Progenitor cell of endocrine pancreas (in vitro differentiated cells): ENCODE results near the gene CHRM4. TPM values are rescaled to one million over a fixed set of nuclear protein-coding genes. Genes with fewer than 3 reads are reported as not detected.

Experiments
- DNase-seq: peaks from one replicate; pipeline ENCODE4 v3.0.0; 2021; ENCODE audit warnings: low spot score; ENCODE audit not compliant: unreplicated experiment
- H3K27ac Mint-ChIP-seq: 2 replicates; pipeline ENCODE4 v1.8.0; 2021; ENCODE audit warnings: mild to moderate bottlenecking, moderate library complexity, mixed read lengths
- H3K27me3 Mint-ChIP-seq: 2 replicates; pipeline ENCODE4 v1.8.0; 2021; ENCODE audit warnings: mixed read lengths
- H3K36me3 Mint-ChIP-seq: 2 replicates; pipeline ENCODE4 v1.8.0; 2022; ENCODE audit warnings: mixed read lengths; ENCODE audit not compliant: insufficient read depth
- H3K4me1 Mint-ChIP-seq: 2 replicates; pipeline ENCODE4 v1.8.0; 2021; ENCODE audit warnings: low read depth, mixed read lengths
- H3K4me3 Mint-ChIP-seq: 2 replicates; pipeline ENCODE4 v1.8.0; 2021; ENCODE audit warnings: low read depth, mild to moderate bottlenecking, moderate library complexity, mixed read lengths
- H3K9me3 Mint-ChIP-seq: 2 replicates; pipeline ENCODE4 v1.8.0; 2021; ENCODE audit warnings: low read depth, mixed read lengths
- CTCF ChIP-seq: fragments of 200-600 bp; sonication (generic); IDR thresholded peaks from one replicate; pipeline ENCODE4 v1.5.0; 2021; ENCODE audit warnings: antibody characterized with exemption, mild to moderate bottlenecking; ENCODE audit not compliant: unreplicated experiment
- total RNA-seq: library from RNA; stranded (reverse); gene quantifications from 2 replicates; pipeline ENCODE4 v1.2.1, GENCODE V29; 2021

The CHRM4 gene
- total RNA-seq, 1 donor from 2014 or later = 0.81 TPM

GRCh38 chr11:46364791-46365190, 26.8 kb downstream of the CHRM4 start:
- Mint-ChIP-seq H3K4me1 (peaks cover 13% of the 10 kb centered on the region), H3K27me3 (no peaks in the 10 kb centered on the region), H3K4me3 (no peak overlapping the region), H3K27ac (no peak overlapping the region), H3K36me3 (peaks cover 4% of the 10 kb centered on the region), H3K9me3 (no peaks in the 10 kb centered on the region)
- DNase-seq = no peak
- no peak for TF ChIP-seq CTCF

- DNase-seq = no peak
- peaks cover 13% of the 10 kb centered on the region for H3K4me1 Mint-ChIP-seq
- no peak overlapping the region for H3K4me3 Mint-ChIP-seq
- no peaks in the 10 kb centered on the region for H3K27me3 Mint-ChIP-seq
- no peaks in the 10 kb centered on the region for H3K9me3 Mint-ChIP-seq
- no peak overlapping the region for H3K27ac Mint-ChIP-seq
- no peaks in the 10 kb centered on the region for H3K36me3 Mint-ChIP-seq
- TF ChIP-seq CTCF = no peak
Measured at GRCh38 chr11:46364056-46364455, 27.5 kb downstream of the CHRM4 start.

GRCh38 chr11:46363455-46364005, 28.0 kb downstream of the CHRM4 start:
- Mint-ChIP-seq H3K4me3 (no peak overlapping the region), H3K36me3 (no peaks in the 10 kb centered on the region), H3K9me3 (no peaks in the 10 kb centered on the region), H3K4me1 (peaks cover 13% of the 10 kb centered on the region), H3K27me3 (no peaks in the 10 kb centered on the region), H3K27ac (no peak overlapping the region)
- no peak for TF ChIP-seq CTCF
- no peak for DNase-seq

GRCh38 chr11:46363031-46363407, 28.6 kb downstream of the CHRM4 start:
- Mint-ChIP-seq H3K27ac (no peak overlapping the region), H3K4me3 (no peak overlapping the region), H3K9me3 (no peaks in the 10 kb centered on the region), H3K27me3 (no peaks in the 10 kb centered on the region), H3K4me1 (peaks cover 13% of the 10 kb centered on the region), H3K36me3 (no peaks in the 10 kb centered on the region)
- TF ChIP-seq CTCF = no peak
- no peak for DNase-seq

GRCh38 chr11:46362156-46363030, 29.2 kb downstream of the CHRM4 start:
- Mint-ChIP-seq H3K36me3 (no peaks in the 10 kb centered on the region), H3K27ac (no peak overlapping the region), H3K9me3 (no peaks in the 10 kb centered on the region), H3K4me3 (no peak overlapping the region), H3K27me3 (no peaks in the 10 kb centered on the region), H3K4me1 (peaks cover 13% of the 10 kb centered on the region)
- TF ChIP-seq CTCF = no peak
- DNase-seq = no peak
